Right lobe of liver (tissue), 4 donors: ENCODE measurements around the gene EEF2K.

Experiments used
- CTCF ChIP-seq, 4 donors: fragments of 200-600 bp in 3 of 4; fragments of 450-650 bp in 1 of 4; IDR thresholded peaks; one replicate each; pipeline versions ENCODE4 v1.5.1 to v1.8.0; 2016 to 2022; ENCODE audit warnings: antibody characterized with exemption in 4 of 4, mild to moderate bottlenecking in 2 of 4
- POLR2A ChIP-seq: fragments of 450-650 bp; IDR thresholded peaks from one replicate; pipeline ENCODE4 v1.6.1; 2017; ENCODE audit warnings: antibody characterized with exemption, mild to moderate bottlenecking
- donor health status: DM: no; HTN: no; CAD: no.
- donor health status: DM: no; HTN: no; CAD: no.
- donor health status: DM: no; HTN: yes; CAD: no.

GRCh38 chr16:22317001-22317530 is 111.0 kb downstream of the EEF2K start:
- no peak for TF ChIP-seq POLR2A
- TF ChIP-seq CTCF (IDR thresholded peaks at IDR 0.05), result no peak
